ENCODE data around the gene USP46.

Gene USP46

DNA sequence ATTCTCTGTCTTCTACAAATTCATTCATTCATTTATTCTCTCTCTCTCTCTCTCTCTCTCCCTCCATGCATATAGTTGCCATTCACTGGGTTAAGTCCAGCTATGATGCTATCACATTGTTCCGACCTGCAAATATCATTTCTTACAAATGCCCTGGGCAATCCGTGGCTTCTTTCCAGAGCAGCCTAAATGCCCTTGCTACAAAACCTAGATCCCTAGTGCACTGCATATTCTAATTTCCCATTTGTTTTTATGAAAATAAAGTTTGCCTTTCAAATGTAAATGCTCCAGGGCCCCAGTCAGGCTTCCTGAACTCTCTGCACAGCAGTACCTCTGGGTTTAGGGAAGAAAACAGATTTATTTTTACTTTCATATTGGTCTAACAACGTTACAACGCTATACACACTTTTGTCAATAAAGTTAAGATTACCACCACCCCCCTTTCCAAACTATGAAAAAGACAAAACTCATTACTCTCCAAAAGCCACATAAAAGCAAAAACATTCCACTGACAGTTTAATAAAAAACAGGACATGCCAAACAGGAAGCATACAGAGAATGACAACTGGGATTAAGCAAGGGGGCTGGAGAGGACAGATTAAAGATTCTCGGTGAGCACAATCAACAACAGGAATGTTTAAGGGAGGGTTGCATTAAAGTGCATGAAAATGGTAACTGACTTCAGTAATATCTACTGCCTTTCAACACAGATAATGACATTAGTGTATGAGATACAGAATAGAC, 104.3 kb downstream of the USP46 start:
- no peak for TF ChIP-seq ZNF274 (IDR thresholded peaks at IDR 0.05; ENCODE audit: low read depth, low read length)

GRCh38 chr4:52552778-52553177, 106.3 kb downstream of the USP46 start:
- no peak overlapping the region for H3K4me3 ChIP-seq (ENCODE audit: low read length)
- no peak for TF ChIP-seq ZNF274 (IDR thresholded peaks at IDR 0.05; ENCODE audit: low read depth, low read length)

More for the DNA sequence above, 104.3 kb downstream of the USP46 start:
- no peak overlapping the region for H3K4me3 ChIP-seq (ENCODE audit: low read length)

DNA sequence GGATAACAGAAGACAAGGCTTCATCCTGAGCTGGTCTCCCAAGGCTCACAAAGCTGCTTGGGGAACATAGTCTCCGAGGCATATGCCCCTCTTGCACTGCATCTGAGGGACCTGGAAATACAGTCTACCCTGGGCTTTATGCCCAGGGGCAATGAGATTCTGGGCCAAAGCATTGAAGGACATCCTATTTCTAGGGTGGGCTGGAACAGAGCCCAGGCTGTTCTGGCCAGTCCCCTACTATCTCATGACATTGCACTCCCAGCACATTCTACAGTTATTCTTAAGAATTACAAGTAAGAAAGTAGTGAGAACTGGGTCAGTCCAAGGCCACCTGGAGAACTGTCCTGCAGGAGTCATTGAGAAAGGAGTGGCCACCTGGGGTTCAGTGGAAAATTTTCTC, 107.6 kb downstream of the USP46 start:
- TF ChIP-seq ZNF274 (IDR thresholded peaks at IDR 0.05; ENCODE audit: low read depth, low read length): no peak
- no peak overlapping the region for H3K4me3 ChIP-seq (ENCODE audit: low read length)

- H3K4me3 ChIP-seq (ENCODE audit: low read length): no peak overlapping the region
- TF ChIP-seq ZNF274 (IDR thresholded peaks at IDR 0.05; ENCODE audit: low read depth, low read length): no peak
Observed at GRCh38 chr4:52550186-52550585, 108.9 kb downstream of the USP46 start.

GRCh38 chr4:52548818-52549570, 110.1 kb downstream of the USP46 start:
- H3K4me3 ChIP-seq (ENCODE audit: low read length): no peak overlapping the region
- no peak for TF ChIP-seq ZNF274 (IDR thresholded peaks at IDR 0.05; ENCODE audit: low read depth, low read length)

DNA sequence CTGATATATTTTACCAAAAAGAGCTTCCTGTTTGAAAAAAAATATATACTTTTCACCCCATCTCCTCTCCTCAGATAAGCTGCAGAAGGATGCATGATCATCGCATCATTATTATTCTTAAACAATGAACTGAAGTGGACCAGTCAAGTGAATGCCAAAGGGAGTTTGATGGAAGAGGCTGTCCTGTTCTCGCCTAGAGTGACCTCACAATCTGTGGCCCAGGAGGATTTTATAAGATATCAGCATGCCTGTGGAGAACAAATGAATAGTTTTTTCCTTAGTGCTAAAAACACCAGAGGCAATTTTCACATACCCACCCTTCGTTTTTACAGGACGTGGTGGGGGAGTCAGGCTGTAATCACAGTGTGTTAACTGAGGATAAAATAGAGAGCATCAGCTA, 112.7 kb downstream of the USP46 start:
- H3K4me3 ChIP-seq (ENCODE audit: low read length): no peak overlapping the region
- TF ChIP-seq ZNF274 (IDR thresholded peaks at IDR 0.05; ENCODE audit: low read depth, low read length): no peak

GRCh38 chr4:52545099-52546069, 113.7 kb downstream of the USP46 start:
- no peak overlapping the region for H3K4me3 ChIP-seq (ENCODE audit: low read length)
- no peak for TF ChIP-seq ZNF274 (IDR thresholded peaks at IDR 0.05; ENCODE audit: low read depth, low read length)
